Left hindlimb (tissue), 1 donor: ENCODE results near the gene SERTAD3.

Experiments used
- DNase-seq: peaks from one replicate; pipeline ENCODE4 v3.0.0-alpha.2; 2018

The SERTAD3 gene

GRCh38 chr19:40407714-40408597, 36.2 kb downstream of the SERTAD3 start:
- DNase-seq, result no peak

- DNase-seq, result peak; percentile 96
Observed at GRCh38 chr19:40403262-40403984, 40.7 kb downstream of the SERTAD3 start.

- no peak for DNase-seq
Observed at GRCh38 chr19:40400559-40400958, 43.6 kb downstream of the SERTAD3 start.

GRCh38 chr19:40398417-40399131, 45.6 kb downstream of the SERTAD3 start:
- DNase-seq, result no peak

GRCh38 chr19:40397568-40397906, 46.6 kb downstream of the SERTAD3 start:
- no peak for DNase-seq

GRCh38 chr19:40396886-40397567, 47.1 kb downstream of the SERTAD3 start:
- no peak for DNase-seq

GRCh38 chr19:40395956-40396355, 48.2 kb downstream of the SERTAD3 start:
- DNase-seq, result no peak

GRCh38 chr19:40394816-40395210, 49.3 kb downstream of the SERTAD3 start:
- DNase-seq, result no peak

- DNase-seq, result no peak
Observed at GRCh38 chr19:40393894-40394815, 50.0 kb downstream of the SERTAD3 start.

GRCh38 chr19:40392894-40393517, 51.1 kb downstream of the SERTAD3 start:
- no peak for DNase-seq

- no peak for DNase-seq
Observed at GRCh38 chr19:40392123-40392522, 52.0 kb downstream of the SERTAD3 start.
